GM23338 (cell line): ENCODE data around the gene IPP. TPM values are rescaled to one million over a fixed set of nuclear protein-coding genes. Genes with fewer than 3 reads are reported as not detected.

Source experiments
- ATAC-seq: fragments of 200-7000 bp; cut with Tn5 transposase; 3 replicates; pipeline ENCODE4 v1.9.1; 2020
- DNase-seq: peaks from one replicate; pipeline ENCODE4 v3.0.0-alpha.2; 2015; ENCODE audit warnings: low spot score
- H2AFZ ChIP-seq: fragments of 200-600 bp; sonication (generic); 2 replicates; pipeline ENCODE4 v1.8.0; 2016; ENCODE audit warnings: antibody characterized with exemption, mild to moderate bottlenecking, moderate library complexity
- H3F3A ChIP-seq: fragments of 200-600 bp; sonication (generic); replicated peaks from 2 replicates; pipeline ENCODE4 v1.8.0; 2017; ENCODE audit warnings: antibody characterized with exemption, mixed run types, low read depth
- H3K27ac ChIP-seq: fragments of 200-600 bp; sonication (generic); 2 replicates; pipeline ENCODE4 v1.6.1; 2016; ENCODE audit warnings: low read depth
- H3K27me3 ChIP-seq: fragments of 200-600 bp; sonication (generic); 2 replicates; pipeline ENCODE4 v1.8.0; 2016; ENCODE audit warnings: mild to moderate bottlenecking, mixed run types, moderate library complexity; ENCODE audit not compliant: insufficient read depth
- H3K36me3 ChIP-seq: fragments of 200-600 bp; sonication (generic); 2 replicates; pipeline ENCODE4 v1.8.0; 2016; ENCODE audit warnings: mild to moderate bottlenecking; ENCODE audit not compliant: insufficient read depth
- H3K4me1 ChIP-seq: fragments of 200-600 bp; sonication (generic); 2 replicates; pipeline ENCODE4 v1.8.0; 2016; ENCODE audit warnings: mild to moderate bottlenecking, moderate library complexity; ENCODE audit not compliant: insufficient read depth
- H3K4me2 ChIP-seq: fragments of 200-600 bp; sonication (generic); 2 replicates; pipeline ENCODE4 v1.7.1; 2017; ENCODE audit warnings: mixed run types
- H3K4me3 ChIP-seq: fragments of 200-600 bp; sonication (generic); 2 replicates; pipeline ENCODE4 v1.6.1; 2016; ENCODE audit warnings: mixed run types
- H3K79me2 ChIP-seq: fragments of 200-600 bp; sonication (generic); replicated peaks from 2 replicates; pipeline ENCODE4 v1.8.0; 2017; ENCODE audit warnings: mild to moderate bottlenecking; ENCODE audit not compliant: insufficient read depth
- H3K9me2 ChIP-seq: fragments of 200-600 bp; sonication (generic); 2 replicates; pipeline ENCODE4 v1.8.0; 2017; ENCODE audit not compliant: insufficient read depth
- H4K20me1 ChIP-seq: fragments of 200-600 bp; sonication (generic); replicated peaks from 2 replicates; pipeline ENCODE4 v1.8.0; 2017; ENCODE audit warnings: mild to moderate bottlenecking; ENCODE audit not compliant: insufficient read depth
- H3K27ac Mint-ChIP-seq: 2 replicates; pipeline ENCODE4 v1.8.0; 2020; ENCODE audit warnings: inconsistent platforms, mild to moderate bottlenecking, moderate library complexity, mixed read lengths
- H3K27me3 Mint-ChIP-seq: 3 replicates; pipeline ENCODE4 v1.8.0; 2022; ENCODE audit warnings: low read depth, mild to moderate bottlenecking, moderate library complexity, mixed read lengths, inconsistent platforms; ENCODE audit not compliant: insufficient read depth, poor library complexity
- H3K36me3 Mint-ChIP-seq: 3 replicates; pipeline ENCODE4 v1.8.0; 2021; ENCODE audit warnings: low read depth, mild to moderate bottlenecking, inconsistent platforms, moderate library complexity, mixed read lengths
- H3K4me1 Mint-ChIP-seq: 3 replicates; pipeline ENCODE4 v1.8.0; 2020; ENCODE audit warnings: mild to moderate bottlenecking, inconsistent platforms, mixed read lengths
- H3K4me3 Mint-ChIP-seq: 3 replicates; pipeline ENCODE4 v1.8.0; 2021; ENCODE audit warnings: moderate library complexity, mild to moderate bottlenecking, inconsistent platforms, mixed read lengths
- H3K9me3 Mint-ChIP-seq: 3 replicates; pipeline ENCODE4 v1.8.0; 2020; ENCODE audit warnings: moderate library complexity, mild to moderate bottlenecking, inconsistent platforms, mixed read lengths
- CREB1 ChIP-seq: fragments of 250-450 bp; sonication (Bioruptor Pico); IDR thresholded peaks from 2 replicates; pipeline ENCODE4 v1.5.0; 2020; ENCODE audit warnings: low read depth, mild to moderate bottlenecking, moderate library complexity
- ETS1 ChIP-seq: IDR thresholded peaks from 2 replicates; pipeline ENCODE4 v1.6.1; 2016; ENCODE audit warnings: antibody characterized with exemption
- EZH2 ChIP-seq: fragments of 200-600 bp; sonication (generic); IDR thresholded peaks from one replicate; pipeline ENCODE4 v1.8.0; 2017; ENCODE audit warnings: antibody characterized with exemption, mild to moderate bottlenecking, low read depth; ENCODE audit not compliant: unreplicated experiment
- EZH2phosphoT487 ChIP-seq: fragments of 200-600 bp; sonication (generic); IDR thresholded peaks from one replicate; pipeline ENCODE4 v1.8.1; 2018; ENCODE audit warnings: antibody characterized with exemption; ENCODE audit not compliant: unreplicated experiment
- JUNB ChIP-seq: IDR thresholded peaks from one replicate; pipeline ENCODE4 v1.6.1; 2016; ENCODE audit warnings: antibody characterized with exemption; ENCODE audit not compliant: unreplicated experiment
- NANOG ChIP-seq: IDR thresholded peaks from 2 replicates; pipeline ENCODE4 v1.6.1; 2016; ENCODE audit warnings: antibody characterized with exemption, borderline replicate concordance
- ZNF114 ChIP-seq: fragments of 250-450 bp; sonication (Bioruptor Pico); IDR thresholded peaks from 2 replicates; pipeline ENCODE4 v1.5.0; 2020; ENCODE audit warnings: mild to moderate bottlenecking, moderate library complexity
- ZNF331 ChIP-seq: fragments of 250-450 bp; sonication (Bioruptor Pico); IDR thresholded peaks from 2 replicates; pipeline ENCODE4 v1.5.0; 2020; ENCODE audit warnings: low read depth, mild to moderate bottlenecking, moderate library complexity
- polyA plus RNA-seq: library from polyadenylated mRNA; unstranded; fragments of >200 nt; fragmentation: Nextera tagmentation; extraction: Ambion mirVana; gene quantifications from 2 replicates; pipeline ENCODE4 v1.2.1, GENCODE V29; 2016
- total RNA-seq: library from RNA; depleted of rRNA; stranded (reverse); fragments of >200 nt; shearing (Covaris generic); gene quantifications from 2 replicates; pipeline ENCODE4 v1.2.3, GENCODE V29; 2014
- TF ChIP-seq, protein P1 (sequence below), 2 experiments: fragments of 200-600 bp in 1 of 2; sonication (generic) in 1 of 2; conservative IDR thresholded peaks; 2 replicates each; pipeline versions ENCODE4 v1.5.1 to v1.6.1; 2016 to 2017; ENCODE audit warnings: antibody characterized with exemption in 2 of 2, low read depth in 2 of 2, mild to moderate bottlenecking in 2 of 2, moderate library complexity in 1 of 2
- TF ChIP-seq, protein P2 (sequence below): IDR thresholded peaks from one replicate; pipeline ENCODE4 v1.6.1; 2018; ENCODE audit warnings: antibody characterized with exemption; ENCODE audit not compliant: unreplicated experiment

The IPP gene
- total and polyA plus RNA-seq, 2 experiments from 2014 or later, result 1.8 to 2.8 TPM

GRCh38 chr1:45722809-45723208 lies 27.6 kb downstream of the IPP start:
- Histone ChIP-seq H3F3A (no peaks in the 10 kb centered on the region), H3K27ac (no peak overlapping the region), H3K27me3 (no peaks in the 10 kb centered on the region), H3K4me2 (no peak overlapping the region), H4K20me1 (no peaks in the 10 kb centered on the region), H3K36me3 (no peaks in the 10 kb centered on the region), H3K4me1 (no peaks in the 10 kb centered on the region), H3K79me2 (no peaks in the 10 kb centered on the region), H3K4me3 (no peak overlapping the region), H2AFZ (no peak overlapping the region), H3K9me2 (no peaks in the 10 kb centered on the region)
- peaks cover 3% of the 10 kb centered on the region; the same call in 2 of the 3 replicates for H3K9me3 Mint-ChIP-seq
- no peaks in the 10 kb centered on the region for H3K4me1 Mint-ChIP-seq
- TF ChIP-seq EZH2 (no peak), ZNF114 (CRISPR knock-in tag) (no peak), EZH2phosphoT487 (no peak), CREB1 (CRISPR knock-in tag) (no peak), JUNB (no peak), ZNF331 (CRISPR knock-in tag) (no peak), ETS1 (no peak), NANOG (no peak)
- TF ChIP-seq, protein P1, sequence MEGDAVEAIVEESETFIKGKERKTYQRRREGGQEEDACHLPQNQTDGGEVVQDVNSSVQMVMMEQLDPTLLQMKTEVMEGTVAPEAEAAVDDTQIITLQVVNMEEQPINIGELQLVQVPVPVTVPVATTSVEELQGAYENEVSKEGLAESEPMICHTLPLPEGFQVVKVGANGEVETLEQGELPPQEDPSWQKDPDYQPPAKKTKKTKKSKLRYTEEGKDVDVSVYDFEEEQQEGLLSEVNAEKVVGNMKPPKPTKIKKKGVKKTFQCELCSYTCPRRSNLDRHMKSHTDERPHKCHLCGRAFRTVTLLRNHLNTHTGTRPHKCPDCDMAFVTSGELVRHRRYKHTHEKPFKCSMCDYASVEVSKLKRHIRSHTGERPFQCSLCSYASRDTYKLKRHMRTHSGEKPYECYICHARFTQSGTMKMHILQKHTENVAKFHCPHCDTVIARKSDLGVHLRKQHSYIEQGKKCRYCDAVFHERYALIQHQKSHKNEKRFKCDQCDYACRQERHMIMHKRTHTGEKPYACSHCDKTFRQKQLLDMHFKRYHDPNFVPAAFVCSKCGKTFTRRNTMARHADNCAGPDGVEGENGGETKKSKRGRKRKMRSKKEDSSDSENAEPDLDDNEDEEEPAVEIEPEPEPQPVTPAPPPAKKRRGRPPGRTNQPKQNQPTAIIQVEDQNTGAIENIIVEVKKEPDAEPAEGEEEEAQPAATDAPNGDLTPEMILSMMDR (conservative IDR thresholded peaks at IDR 0.05; ENCODE audit: low read depth in 2 of 2), result no peak
- TF ChIP-seq, protein P2, sequence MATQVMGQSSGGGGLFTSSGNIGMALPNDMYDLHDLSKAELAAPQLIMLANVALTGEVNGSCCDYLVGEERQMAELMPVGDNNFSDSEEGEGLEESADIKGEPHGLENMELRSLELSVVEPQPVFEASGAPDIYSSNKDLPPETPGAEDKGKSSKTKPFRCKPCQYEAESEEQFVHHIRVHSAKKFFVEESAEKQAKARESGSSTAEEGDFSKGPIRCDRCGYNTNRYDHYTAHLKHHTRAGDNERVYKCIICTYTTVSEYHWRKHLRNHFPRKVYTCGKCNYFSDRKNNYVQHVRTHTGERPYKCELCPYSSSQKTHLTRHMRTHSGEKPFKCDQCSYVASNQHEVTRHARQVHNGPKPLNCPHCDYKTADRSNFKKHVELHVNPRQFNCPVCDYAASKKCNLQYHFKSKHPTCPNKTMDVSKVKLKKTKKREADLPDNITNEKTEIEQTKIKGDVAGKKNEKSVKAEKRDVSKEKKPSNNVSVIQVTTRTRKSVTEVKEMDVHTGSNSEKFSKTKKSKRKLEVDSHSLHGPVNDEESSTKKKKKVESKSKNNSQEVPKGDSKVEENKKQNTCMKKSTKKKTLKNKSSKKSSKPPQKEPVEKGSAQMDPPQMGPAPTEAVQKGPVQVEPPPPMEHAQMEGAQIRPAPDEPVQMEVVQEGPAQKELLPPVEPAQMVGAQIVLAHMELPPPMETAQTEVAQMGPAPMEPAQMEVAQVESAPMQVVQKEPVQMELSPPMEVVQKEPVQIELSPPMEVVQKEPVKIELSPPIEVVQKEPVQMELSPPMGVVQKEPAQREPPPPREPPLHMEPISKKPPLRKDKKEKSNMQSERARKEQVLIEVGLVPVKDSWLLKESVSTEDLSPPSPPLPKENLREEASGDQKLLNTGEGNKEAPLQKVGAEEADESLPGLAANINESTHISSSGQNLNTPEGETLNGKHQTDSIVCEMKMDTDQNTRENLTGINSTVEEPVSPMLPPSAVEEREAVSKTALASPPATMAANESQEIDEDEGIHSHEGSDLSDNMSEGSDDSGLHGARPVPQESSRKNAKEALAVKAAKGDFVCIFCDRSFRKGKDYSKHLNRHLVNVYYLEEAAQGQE, result no peak
- H3K36me3 Mint-ChIP-seq, result peaks cover 11% of the 10 kb centered on the region; the same call in 2 of the 3 replicates
- H3K4me3 Mint-ChIP-seq, result no peak overlapping the region
- no peak for DNase-seq
- H3K27ac Mint-ChIP-seq, result no peak overlapping the region
- H3K27me3 Mint-ChIP-seq, result peaks cover 3% of the 10 kb centered on the region
- no peak for ATAC-seq
